IPS-15b (cell line): Measurements from ENCODE around the gene MFSD11.
"Not testable (repeated sequence)": the region's sequence is repeated elsewhere in the genome, so short reads cannot be mapped to it uniquely, and the experiment has no call there.

Source experiments
- H3K27me3 ChIP-seq: one replicate; pipeline ENCODE4 v1.6.1; 2013; ENCODE audit warnings: low read length; ENCODE audit not compliant: control insufficient read depth, insufficient read depth
- H3K36me3 ChIP-seq: one replicate; pipeline ENCODE4 v1.6.1; 2013; ENCODE audit warnings: low read length; ENCODE audit not compliant: control insufficient read depth, insufficient read depth
- H3K4me1 ChIP-seq: one replicate; pipeline ENCODE4 v1.6.1; 2013; ENCODE audit warnings: mild to moderate bottlenecking, low read length; ENCODE audit not compliant: control insufficient read depth, insufficient read depth
- H3K4me3 ChIP-seq: one replicate; pipeline ENCODE4 v1.5.1; 2013; ENCODE audit warnings: low read depth, low read length
- H3K9ac ChIP-seq: one replicate; pipeline ENCODE4 v1.6.1; 2013; ENCODE audit warnings: low read depth, mild to moderate bottlenecking, low read length
- H3K9me3 ChIP-seq: one replicate; pipeline ENCODE4 v1.6.1; 2013; ENCODE audit warnings: mild to moderate bottlenecking, low read length; ENCODE audit not compliant: control insufficient read depth, insufficient read depth

Gene MFSD11

GRCh38 chr17:76781056-76781982 is 43.4 kb downstream of the MFSD11 start:
- no peaks in the 10 kb centered on the region for H3K9me3 ChIP-seq
- peaks cover 3% of the 10 kb centered on the region for H3K36me3 ChIP-seq
- no peak overlapping the region for H3K9ac ChIP-seq
- no peak overlapping the region for H3K4me3 ChIP-seq
- H3K27me3 ChIP-seq = no peaks in the 10 kb centered on the region
- no peaks in the 10 kb centered on the region for H3K4me1 ChIP-seq

GRCh38 chr17:76783146-76783545 is 45.2 kb downstream of the MFSD11 start:
- no peaks in the 10 kb centered on the region for H3K4me1 ChIP-seq
- H3K9me3 ChIP-seq = no peaks in the 10 kb centered on the region
- H3K27me3 ChIP-seq = no peaks in the 10 kb centered on the region
- no peak overlapping the region for H3K9ac ChIP-seq
- peaks cover 3% of the 10 kb centered on the region for H3K36me3 ChIP-seq
- H3K4me3 ChIP-seq = no peak overlapping the region

- Histone ChIP-seq H3K4me3 (no peak overlapping the region), H3K9me3 (no peaks in the 10 kb centered on the region), H3K36me3 (peaks cover 3% of the 10 kb centered on the region), H3K9ac (no peak overlapping the region), H3K4me1 (no peaks in the 10 kb centered on the region), H3K27me3 (no peaks in the 10 kb centered on the region)
Observed at GRCh38 chr17:76784926-76785325, 47.0 kb downstream of the MFSD11 start.

- not testable (repeated sequence) for H3K4me1 ChIP-seq, H3K27me3 ChIP-seq, H3K9ac ChIP-seq
Observed at GRCh38 chr17:76787866-76788265, 49.9 kb downstream of the MFSD11 start.

GRCh38 chr17:76789235-76789788 is 51.4 kb downstream of the MFSD11 start:
- no peaks in the 10 kb centered on the region for H3K9me3 ChIP-seq
- no peak overlapping the region for H3K9ac ChIP-seq
- no peaks in the 10 kb centered on the region for H3K4me1 ChIP-seq
- H3K4me3 ChIP-seq = no peak overlapping the region
- H3K27me3 ChIP-seq = no peaks in the 10 kb centered on the region
- peaks cover 3% of the 10 kb centered on the region for H3K36me3 ChIP-seq

More at GRCh38 chr17:76787866-76788265, 49.9 kb downstream of the MFSD11 start:
- H3K4me3 ChIP-seq, H3K36me3 ChIP-seq, H3K9me3 ChIP-seq: not testable (repeated sequence)

- no peaks in the 10 kb centered on the region for H3K9me3 ChIP-seq
- no peak overlapping the region for H3K9ac ChIP-seq
- H3K4me3 ChIP-seq = no peak overlapping the region
- H3K36me3 ChIP-seq = no peaks in the 10 kb centered on the region
- H3K27me3 ChIP-seq = no peaks in the 10 kb centered on the region
- H3K4me1 ChIP-seq = no peaks in the 10 kb centered on the region
Observed at GRCh38 chr17:76791053-76791980, 53.4 kb downstream of the MFSD11 start.

- no peaks in the 10 kb centered on the region for H3K4me1 ChIP-seq
- no peaks in the 10 kb centered on the region for H3K27me3 ChIP-seq
- no peak overlapping the region for H3K9ac ChIP-seq
- no peaks in the 10 kb centered on the region for H3K9me3 ChIP-seq
- H3K4me3 ChIP-seq = no peak overlapping the region
- no peaks in the 10 kb centered on the region for H3K36me3 ChIP-seq
Observed at GRCh38 chr17:76792348-76792747, 54.4 kb downstream of the MFSD11 start.

- Histone ChIP-seq H3K27me3 (no peaks in the 10 kb centered on the region), H3K36me3 (no peaks in the 10 kb centered on the region), H3K9me3 (no peaks in the 10 kb centered on the region), H3K4me1 (no peaks in the 10 kb centered on the region), H3K4me3 (no peak overlapping the region), H3K9ac (no peak overlapping the region)
Observed at GRCh38 chr17:76793775-76794174, 55.9 kb downstream of the MFSD11 start.

GRCh38 chr17:76796081-76796480 is 58.2 kb downstream of the MFSD11 start:
- Histone ChIP-seq H3K27me3 (no peaks in the 10 kb centered on the region), H3K9ac (no peak overlapping the region), H3K36me3 (no peaks in the 10 kb centered on the region), H3K9me3 (no peaks in the 10 kb centered on the region), H3K4me3 (no peak overlapping the region), H3K4me1 (no peaks in the 10 kb centered on the region)

- no peak overlapping the region for H3K9ac ChIP-seq
- H3K36me3 ChIP-seq = no peaks in the 10 kb centered on the region
Observed at GRCh38 chr17:76797241-76797840, 59.4 kb downstream of the MFSD11 start.

GRCh38 chr17:76801706-76802105 is 63.8 kb downstream of the MFSD11 start:
- H3K4me3 ChIP-seq = no peak overlapping the region
- H3K4me1 ChIP-seq = no peaks in the 10 kb centered on the region
- no peaks in the 10 kb centered on the region for H3K36me3 ChIP-seq
- H3K27me3 ChIP-seq = no peaks in the 10 kb centered on the region
- H3K9ac ChIP-seq = no peak overlapping the region
- H3K9me3 ChIP-seq = no peaks in the 10 kb centered on the region

More at GRCh38 chr17:76797241-76797840, 59.4 kb downstream of the MFSD11 start:
- no peaks in the 10 kb centered on the region for H3K9me3 ChIP-seq
- H3K4me3 ChIP-seq = no peak overlapping the region
- H3K27me3 ChIP-seq = no peaks in the 10 kb centered on the region
- no peaks in the 10 kb centered on the region for H3K4me1 ChIP-seq
